Subcutaneous adipose tissue (tissue), 4 donors: ENCODE data around the gene FOXD1. TPM values are rescaled to one million over a fixed set of nuclear protein-coding genes. Genes with fewer than 3 reads are reported as not detected.

Experiments
- total RNA-seq, 4 donors: library from RNA; depleted of rRNA; stranded (reverse); fragments of >200 nt; gene quantifications; one replicate each; pipeline ENCODE4 v1.1.0, GENCODE V29; 2016
- TF ChIP-seq, protein P1 (sequence below): fragments of 450-650 bp; IDR thresholded peaks from one replicate; pipeline ENCODE4 v1.5.1; 2016; ENCODE audit warnings: low read depth, mild to moderate bottlenecking, control low read depth, antibody characterized with exemption, moderate library complexity

Gene FOXD1
- total RNA-seq, 4 donors from 2014 or later, result 0.22 TPM; not detected in 3

DNA sequence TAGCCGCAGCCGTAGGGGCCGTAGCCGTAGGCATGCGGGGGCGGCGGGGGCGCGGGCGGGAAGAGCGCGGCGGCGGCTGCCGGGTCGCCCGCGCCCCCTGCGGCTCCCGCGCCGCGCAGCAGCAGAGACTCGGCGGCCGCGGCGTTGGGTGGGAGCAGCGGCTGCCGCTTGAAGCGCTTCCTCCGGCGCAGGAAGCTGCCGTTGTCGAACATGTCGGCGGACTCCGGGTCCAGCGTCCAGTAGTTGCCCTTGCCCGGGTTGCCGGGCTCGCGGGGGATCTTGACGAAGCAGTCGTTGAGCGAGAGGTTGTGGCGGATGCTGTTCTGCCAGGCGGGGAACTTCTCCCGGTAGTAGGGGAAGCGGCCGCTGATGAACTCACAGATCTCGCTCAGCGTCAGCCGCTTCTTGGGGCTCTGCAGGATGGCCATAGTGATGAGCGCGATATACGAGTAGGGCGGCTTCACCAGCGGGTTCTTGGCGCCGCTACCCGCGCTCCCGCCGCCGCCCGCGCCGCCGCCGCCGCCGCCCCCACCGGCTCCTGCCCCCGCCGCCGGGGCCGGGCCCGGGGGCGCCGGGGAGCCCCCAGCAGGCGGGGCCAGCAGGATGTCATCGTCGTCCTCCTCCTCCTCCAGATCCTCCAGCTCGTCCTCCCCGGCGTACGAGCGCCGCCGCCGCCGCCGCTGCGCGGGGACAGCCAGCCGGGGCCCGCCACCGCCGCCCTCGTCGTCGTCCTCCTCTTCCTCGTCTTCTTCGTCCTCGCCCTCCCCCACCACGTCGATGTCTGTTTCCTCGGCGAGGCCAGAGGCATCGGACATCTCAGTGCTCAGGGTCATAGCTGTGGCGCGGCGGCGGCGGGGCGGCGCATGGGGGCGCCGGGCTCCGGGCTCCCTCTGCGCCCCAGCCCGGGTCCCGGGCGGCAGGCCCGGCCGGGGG lies 781 bp downstream of the FOXD1 start:
- TF ChIP-seq, protein P1, sequence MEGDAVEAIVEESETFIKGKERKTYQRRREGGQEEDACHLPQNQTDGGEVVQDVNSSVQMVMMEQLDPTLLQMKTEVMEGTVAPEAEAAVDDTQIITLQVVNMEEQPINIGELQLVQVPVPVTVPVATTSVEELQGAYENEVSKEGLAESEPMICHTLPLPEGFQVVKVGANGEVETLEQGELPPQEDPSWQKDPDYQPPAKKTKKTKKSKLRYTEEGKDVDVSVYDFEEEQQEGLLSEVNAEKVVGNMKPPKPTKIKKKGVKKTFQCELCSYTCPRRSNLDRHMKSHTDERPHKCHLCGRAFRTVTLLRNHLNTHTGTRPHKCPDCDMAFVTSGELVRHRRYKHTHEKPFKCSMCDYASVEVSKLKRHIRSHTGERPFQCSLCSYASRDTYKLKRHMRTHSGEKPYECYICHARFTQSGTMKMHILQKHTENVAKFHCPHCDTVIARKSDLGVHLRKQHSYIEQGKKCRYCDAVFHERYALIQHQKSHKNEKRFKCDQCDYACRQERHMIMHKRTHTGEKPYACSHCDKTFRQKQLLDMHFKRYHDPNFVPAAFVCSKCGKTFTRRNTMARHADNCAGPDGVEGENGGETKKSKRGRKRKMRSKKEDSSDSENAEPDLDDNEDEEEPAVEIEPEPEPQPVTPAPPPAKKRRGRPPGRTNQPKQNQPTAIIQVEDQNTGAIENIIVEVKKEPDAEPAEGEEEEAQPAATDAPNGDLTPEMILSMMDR, result no peak

DNA sequence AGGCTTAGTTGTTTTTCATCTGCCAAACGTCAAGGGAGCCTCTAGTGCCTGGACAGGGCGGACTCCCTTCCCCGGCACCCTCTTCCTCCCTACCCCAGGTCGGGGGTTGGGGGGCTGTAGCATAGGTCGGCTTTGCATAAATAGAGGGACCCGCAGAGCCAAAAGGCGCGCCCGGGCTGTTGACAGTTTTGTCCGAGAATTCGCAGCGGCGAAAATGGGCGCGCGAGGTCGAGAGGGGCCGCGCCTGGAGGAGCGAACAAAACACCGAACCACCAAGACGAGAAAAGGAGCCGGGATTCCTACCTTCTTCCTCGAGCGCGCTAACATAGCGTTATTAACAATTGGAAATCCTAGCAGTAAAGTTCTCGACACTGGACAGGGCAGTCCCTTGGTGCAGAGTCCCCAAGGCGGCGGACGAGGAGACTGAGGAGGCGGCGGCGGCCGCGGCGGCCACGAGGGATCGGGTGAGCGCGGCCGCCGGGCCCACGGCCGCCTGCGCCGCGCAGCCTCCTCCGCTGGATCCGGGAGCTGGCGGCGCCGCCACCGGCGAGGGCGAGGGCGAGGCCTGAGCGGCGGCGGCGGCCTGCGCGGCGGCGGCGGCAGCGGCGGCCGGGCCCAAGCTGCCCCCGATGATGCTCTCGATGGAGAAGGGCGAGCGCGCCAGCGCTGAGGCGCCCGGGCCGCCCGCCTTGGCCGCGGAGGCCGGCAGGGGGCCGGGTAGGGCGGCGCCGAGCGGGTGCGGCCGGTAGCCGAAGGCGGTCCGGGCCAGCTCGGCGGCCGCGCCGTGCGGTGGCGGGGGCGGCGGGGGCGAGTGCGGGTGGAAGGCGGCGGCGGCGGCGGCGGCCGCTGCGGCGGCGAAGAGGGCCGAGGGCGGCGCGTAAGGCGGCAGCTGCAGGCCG lies 1.7 kb downstream of the FOXD1 start:
- TF ChIP-seq, protein P1, result no peak

DNA sequence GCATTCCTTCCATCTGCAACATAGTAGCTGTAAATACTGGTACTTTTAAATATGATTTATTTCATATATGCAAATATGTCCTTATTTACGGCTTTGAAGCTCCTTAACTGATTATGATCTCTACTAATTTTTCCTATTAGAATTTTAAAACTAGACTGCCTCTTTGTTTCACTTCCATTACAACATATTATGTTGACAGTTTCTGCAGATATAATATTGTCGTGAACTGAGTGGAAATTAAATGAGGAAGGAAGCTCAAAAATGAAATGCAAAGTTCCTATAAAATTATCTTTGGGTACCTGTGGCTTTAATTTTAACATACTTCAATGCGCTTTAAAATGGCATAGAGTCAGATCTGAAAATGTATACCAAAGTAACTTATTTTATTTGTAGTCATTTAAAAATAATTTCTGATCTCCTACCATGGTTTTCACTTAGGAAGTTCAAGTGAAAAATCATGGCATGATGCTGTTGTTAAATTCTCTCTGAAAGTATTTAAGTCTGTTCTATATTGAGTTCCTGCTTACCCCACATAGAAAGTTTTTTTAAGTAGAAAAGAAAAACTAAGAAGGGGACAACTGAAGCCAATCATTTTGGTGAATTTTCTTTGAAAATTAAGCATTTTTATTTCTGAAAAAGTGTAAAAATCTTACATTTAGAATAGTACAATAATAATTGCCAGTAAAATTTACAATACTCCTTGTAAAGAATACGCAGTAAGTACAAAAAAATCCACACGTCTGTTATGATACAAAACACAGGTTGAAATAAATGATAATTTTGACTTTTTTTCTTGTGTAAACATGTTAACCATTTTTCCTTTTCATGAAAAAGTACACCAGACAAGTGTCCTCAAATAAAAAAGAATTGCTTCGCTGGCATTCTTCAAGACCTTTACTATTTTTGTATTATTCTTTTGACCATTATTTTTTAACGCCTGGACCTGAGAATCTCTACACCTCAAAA lies 2.6 kb downstream of the FOXD1 start:
- TF ChIP-seq, protein P1, result no peak

DNA sequence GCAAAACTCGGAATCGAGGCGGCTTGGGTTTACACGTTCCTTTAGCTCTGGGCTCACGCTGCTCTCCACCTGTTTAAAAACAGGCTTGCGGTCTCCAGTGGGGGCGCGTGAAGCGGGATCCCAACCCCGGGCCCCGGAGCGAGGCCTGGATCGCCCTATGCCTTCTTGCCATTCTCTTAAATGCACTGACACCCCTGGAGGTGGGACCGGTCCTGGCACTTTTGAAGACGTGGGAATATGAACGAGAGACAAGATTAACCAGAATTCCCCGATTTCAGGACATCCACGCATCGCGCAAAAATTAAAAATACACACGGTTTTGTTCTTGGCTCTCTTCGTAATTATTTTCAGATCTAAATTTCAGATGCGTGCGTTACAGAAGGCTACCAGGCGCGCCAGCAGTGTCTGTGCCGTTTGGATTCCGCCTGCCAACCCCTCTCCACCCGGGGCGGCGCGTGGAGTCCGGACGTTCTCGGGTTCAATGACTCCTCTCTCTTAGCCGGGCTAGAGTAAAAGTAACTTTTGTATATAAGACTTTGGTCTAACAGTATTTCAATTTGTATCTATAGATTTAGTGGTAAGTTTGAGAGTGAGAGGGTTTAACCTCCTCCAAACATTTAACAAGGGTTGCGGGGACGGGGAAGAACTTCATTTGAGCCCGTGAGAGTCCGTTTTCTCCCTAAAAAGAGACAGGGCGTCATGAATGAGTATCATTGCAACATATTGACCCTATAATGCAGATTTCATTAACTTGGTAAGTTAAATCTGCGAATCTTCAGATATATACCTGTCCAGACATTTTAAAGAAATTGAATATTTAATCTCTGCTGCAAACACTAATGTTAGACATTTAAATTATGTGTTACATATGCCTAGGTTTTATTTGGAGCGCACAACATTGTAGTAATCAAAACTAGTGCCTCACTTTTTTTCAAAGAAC lies 3.8 kb downstream of the FOXD1 start:
- TF ChIP-seq, protein P1, result no peak

DNA sequence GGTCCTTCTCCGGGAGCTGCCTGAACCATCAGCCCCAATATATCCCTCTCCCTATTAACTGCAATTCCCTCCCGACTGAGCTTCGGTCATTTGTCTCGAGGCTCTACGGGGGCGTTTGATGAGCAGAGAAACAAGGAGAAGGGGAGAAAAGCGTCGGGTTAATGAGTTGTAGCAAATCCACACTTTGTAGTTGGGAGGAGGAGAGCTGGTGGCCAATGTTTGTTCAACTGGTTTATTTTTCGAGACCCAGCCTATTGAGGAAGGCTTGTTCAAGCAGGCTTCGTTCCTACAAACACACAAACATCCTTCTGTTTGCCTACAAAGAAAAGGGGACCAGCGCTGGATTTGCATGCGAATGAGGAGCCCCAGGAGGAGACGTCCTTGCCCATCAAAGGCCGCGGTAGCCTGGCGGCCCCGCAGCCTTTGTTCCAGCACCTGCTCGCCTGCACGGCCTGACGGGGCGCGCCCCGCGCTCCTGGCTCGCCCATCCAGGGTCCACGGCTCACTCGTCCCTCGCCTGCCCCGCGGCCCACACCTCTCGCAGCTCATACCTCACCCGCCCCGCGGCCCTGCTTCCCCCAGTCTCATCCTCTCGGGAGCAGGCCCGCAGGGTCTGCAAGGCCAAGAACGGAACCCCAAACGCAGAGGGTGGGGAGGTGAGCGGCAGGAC lies 4.6 kb downstream of the FOXD1 start:
- TF ChIP-seq, protein P1, result no peak
